ENCODE data around the gene PCP4.

DNA sequence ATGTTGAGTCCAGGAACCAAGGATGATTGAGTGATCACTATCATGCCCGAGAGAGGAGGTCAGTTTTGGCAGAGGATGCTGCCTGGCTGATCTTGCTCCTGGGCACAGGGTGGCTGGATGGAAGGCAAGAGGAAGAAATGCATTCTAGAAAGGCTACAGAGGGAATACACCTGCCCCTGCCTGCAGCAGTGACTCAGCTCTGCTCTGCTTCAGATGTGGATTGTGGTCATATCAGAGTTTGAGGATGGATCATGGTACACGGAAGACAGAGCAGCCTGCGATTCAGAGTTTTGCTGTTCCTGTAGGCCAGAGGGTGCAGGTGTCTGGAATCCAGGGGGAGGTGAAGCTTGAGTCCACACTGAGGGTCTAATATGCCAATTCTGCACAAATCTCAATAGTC lies 37.2 kb downstream of the PCP4 start:
- no peak for TF ChIP-seq POLR2AphosphoS5 (IDR thresholded peaks at IDR 0.05; ENCODE audit: low read depth, low read length)
- no peak for TF ChIP-seq POLR2A (IDR thresholded peaks at IDR 0.05; ENCODE audit: low read depth, low read length)
- no peak for TF ChIP-seq TAF1 (IDR thresholded peaks at IDR 0.05; ENCODE audit: borderline replicate concordance, low read depth, low read length)

Data from GM12892 (cell line).